HepG2 (cell line): ENCODE data around the gene SYNGR2. TPM values are rescaled to one million over a fixed set of nuclear protein-coding genes. Genes with fewer than 3 reads are reported as not detected.

Experiments
- ETV5 ChIP-seq: IDR thresholded peaks from 2 replicates; pipeline ENCODE4 v1.6.1; 2018; ENCODE audit warnings: missing biosample characterization, missing genetic modification reagents, inconsistent platforms, borderline replicate concordance
- GABPB1 ChIP-seq: IDR thresholded peaks from 2 replicates; pipeline ENCODE4 v1.6.1; 2016; ENCODE audit warnings: mild to moderate bottlenecking, missing genetic modification reagents, moderate library complexity, missing compliant biosample characterization
- HDAC1 ChIP-seq: sonication (generic); formaldehyde crosslinking; IDR thresholded peaks from 2 replicates; pipeline ENCODE4 v1.5.1; 2020; ENCODE audit warnings: mild to moderate bottlenecking, missing genetic modification reagents
- HDAC2 ChIP-seq: sonication (generic); formaldehyde crosslinking; IDR thresholded peaks from 2 replicates; pipeline ENCODE4 v1.4.0; 2020; ENCODE audit warnings: missing genetic modification reagents
- KAT7 ChIP-seq: IDR thresholded peaks from 2 replicates; pipeline ENCODE4 v1.6.1; 2018; ENCODE audit warnings: borderline replicate concordance, missing compliant biosample characterization
- MZF1 ChIP-seq: sonication (generic); formaldehyde crosslinking; IDR thresholded peaks from 2 replicates; pipeline ENCODE4 v1.8.1; 2023; ENCODE audit warnings: mild to moderate bottlenecking, missing genetic modification reagents, borderline replicate concordance
- NR3C1 ChIP-seq: sonication (generic); formaldehyde crosslinking; IDR thresholded peaks from 2 replicates; pipeline ENCODE4 v1.4.0; 2020; ENCODE audit warnings: missing genetic modification reagents
- PAXIP1 ChIP-seq: sonication (generic); formaldehyde crosslinking; conservative IDR thresholded peaks from 2 replicates; pipeline ENCODE4 v1.4.0; 2020; ENCODE audit warnings: mild to moderate bottlenecking, missing genetic modification reagents, moderate library complexity
- PHF8 ChIP-seq: sonication (generic); formaldehyde crosslinking; IDR thresholded peaks from 2 replicates; pipeline ENCODE4 v1.5.0; 2020; ENCODE audit warnings: missing genetic modification reagents
- ZBTB7B ChIP-seq: sonication (generic); formaldehyde crosslinking; IDR thresholded peaks from 2 replicates; pipeline ENCODE4 v1.4.0; 2020; ENCODE audit warnings: missing genetic modification reagents
- ZNF546 ChIP-seq: sonication (generic); formaldehyde crosslinking; conservative IDR thresholded peaks from 2 replicates; pipeline ENCODE4 v1.8.1; 2023; ENCODE audit warnings: mild to moderate bottlenecking, missing genetic modification reagents
- ZNF547 ChIP-seq: sonication (generic); formaldehyde crosslinking; IDR thresholded peaks from 2 replicates; pipeline ENCODE4 v1.5.1; 2020; ENCODE audit warnings: mild to moderate bottlenecking, missing genetic modification reagents
- ZNF644 ChIP-seq: IDR thresholded peaks from 2 replicates; pipeline ENCODE4 v1.6.1; 2016; ENCODE audit warnings: low read depth
- ZNF687 ChIP-seq: sonication (generic); formaldehyde crosslinking; IDR thresholded peaks from 2 replicates; pipeline ENCODE4 v1.5.1; 2020; ENCODE audit warnings: mild to moderate bottlenecking, missing genetic modification reagents, moderate library complexity
- polyA plus RNA-seq, 8 experiments: library from polyadenylated mRNA; depleted of rRNA in 3 of 8; stranded (reverse) in 7 of 8; unstranded in 1 of 8; fragments of >200 nt; fragmentation: Illumina TruSeq in 4 of 8; extraction: Trizol in 4 of 8; gene quantifications; 2 replicates each; pipeline versions ENCODE4 v1.2.1 to v1.2.3, GENCODE V29; 2011 to 2016; ENCODE audit warnings: low read depth in 4 of 8, missing spikeins in 1 of 8, mixed read lengths in 1 of 8; ENCODE audit not compliant: insufficient read depth in 1 of 8
- total RNA-seq, 5 experiments: library from RNA; depleted of rRNA; stranded (reverse); fragments of >200 nt; fragmentation: Illumina TruSeq; extraction: Trizol; gene quantifications; 2 replicates each; pipeline ENCODE4 v1.2.3, GENCODE V29; 2016; ENCODE audit warnings: low read depth in 1 of 5

Gene SYNGR2
- total and polyA plus RNA-seq, 2 of the 13 experiments (the other 11 are each of a cell fraction or from before 2014, with no cell fraction given), result 46.7 to 170 TPM

GRCh38 chr17:78132084-78132676, 36.2 kb upstream of the SYNGR2 start (continued):
- TF ChIP-seq ZNF687, result peak; percentile 87
- peak; percentile 24; the same call in 1 of the 2 replicates for TF ChIP-seq PAXIP1 (CRISPR knock-in tag)
- TF ChIP-seq KAT7 (CRISPR knock-in tag), result 0 out of 2 replicates have a peak, but pooled peaks have one; percentile 37
- no peak for TF ChIP-seq NR3C1 (CRISPR knock-in tag)
- peak; percentile 59 for TF ChIP-seq GABPB1 (CRISPR knock-in tag)
- TF ChIP-seq ZNF547 (CRISPR knock-in tag), result peak; percentile 68
- 0 out of 2 replicates have a peak, but pooled peaks have one; percentile 11 for TF ChIP-seq ZNF546 (CRISPR knock-in tag)
- peak; percentile 79; the same call in 1 of the 2 replicates for TF ChIP-seq ZBTB7B (CRISPR knock-in tag)
- 0 out of 2 replicates have a peak, but pooled peaks have one; percentile 30 for TF ChIP-seq ETV5
- TF ChIP-seq HDAC2 (CRISPR knock-in tag), result 0 out of 2 replicates have a peak, but pooled peaks have one; percentile 13
- TF ChIP-seq MZF1 (CRISPR knock-in tag), result 0 out of 2 replicates have a peak, but pooled peaks have one; percentile 52
- TF ChIP-seq ZNF644 (CRISPR knock-in tag), result no peak
- 0 out of 2 replicates have a peak, but pooled peaks have one; percentile 15 for TF ChIP-seq HDAC1
- peak; percentile 27; the same call in 1 of the 2 replicates for TF ChIP-seq PHF8
- TF ChIP-seq, all 625 proteins: peak for 49
